NCI-H146 (cell line): ENCODE results near the gene ADAMTSL3.

Experiments used
- DNase-seq: peaks from one replicate; lab custom pipeline; 2025; lab: John Stamatoyannopoulos, UW

ADAMTSL3 gene, protein sequence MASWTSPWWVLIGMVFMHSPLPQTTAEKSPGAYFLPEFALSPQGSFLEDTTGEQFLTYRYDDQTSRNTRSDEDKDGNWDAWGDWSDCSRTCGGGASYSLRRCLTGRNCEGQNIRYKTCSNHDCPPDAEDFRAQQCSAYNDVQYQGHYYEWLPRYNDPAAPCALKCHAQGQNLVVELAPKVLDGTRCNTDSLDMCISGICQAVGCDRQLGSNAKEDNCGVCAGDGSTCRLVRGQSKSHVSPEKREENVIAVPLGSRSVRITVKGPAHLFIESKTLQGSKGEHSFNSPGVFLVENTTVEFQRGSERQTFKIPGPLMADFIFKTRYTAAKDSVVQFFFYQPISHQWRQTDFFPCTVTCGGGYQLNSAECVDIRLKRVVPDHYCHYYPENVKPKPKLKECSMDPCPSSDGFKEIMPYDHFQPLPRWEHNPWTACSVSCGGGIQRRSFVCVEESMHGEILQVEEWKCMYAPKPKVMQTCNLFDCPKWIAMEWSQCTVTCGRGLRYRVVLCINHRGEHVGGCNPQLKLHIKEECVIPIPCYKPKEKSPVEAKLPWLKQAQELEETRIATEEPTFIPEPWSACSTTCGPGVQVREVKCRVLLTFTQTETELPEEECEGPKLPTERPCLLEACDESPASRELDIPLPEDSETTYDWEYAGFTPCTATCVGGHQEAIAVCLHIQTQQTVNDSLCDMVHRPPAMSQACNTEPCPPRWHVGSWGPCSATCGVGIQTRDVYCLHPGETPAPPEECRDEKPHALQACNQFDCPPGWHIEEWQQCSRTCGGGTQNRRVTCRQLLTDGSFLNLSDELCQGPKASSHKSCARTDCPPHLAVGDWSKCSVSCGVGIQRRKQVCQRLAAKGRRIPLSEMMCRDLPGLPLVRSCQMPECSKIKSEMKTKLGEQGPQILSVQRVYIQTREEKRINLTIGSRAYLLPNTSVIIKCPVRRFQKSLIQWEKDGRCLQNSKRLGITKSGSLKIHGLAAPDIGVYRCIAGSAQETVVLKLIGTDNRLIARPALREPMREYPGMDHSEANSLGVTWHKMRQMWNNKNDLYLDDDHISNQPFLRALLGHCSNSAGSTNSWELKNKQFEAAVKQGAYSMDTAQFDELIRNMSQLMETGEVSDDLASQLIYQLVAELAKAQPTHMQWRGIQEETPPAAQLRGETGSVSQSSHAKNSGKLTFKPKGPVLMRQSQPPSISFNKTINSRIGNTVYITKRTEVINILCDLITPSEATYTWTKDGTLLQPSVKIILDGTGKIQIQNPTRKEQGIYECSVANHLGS (N-terminal part only)

DNA sequence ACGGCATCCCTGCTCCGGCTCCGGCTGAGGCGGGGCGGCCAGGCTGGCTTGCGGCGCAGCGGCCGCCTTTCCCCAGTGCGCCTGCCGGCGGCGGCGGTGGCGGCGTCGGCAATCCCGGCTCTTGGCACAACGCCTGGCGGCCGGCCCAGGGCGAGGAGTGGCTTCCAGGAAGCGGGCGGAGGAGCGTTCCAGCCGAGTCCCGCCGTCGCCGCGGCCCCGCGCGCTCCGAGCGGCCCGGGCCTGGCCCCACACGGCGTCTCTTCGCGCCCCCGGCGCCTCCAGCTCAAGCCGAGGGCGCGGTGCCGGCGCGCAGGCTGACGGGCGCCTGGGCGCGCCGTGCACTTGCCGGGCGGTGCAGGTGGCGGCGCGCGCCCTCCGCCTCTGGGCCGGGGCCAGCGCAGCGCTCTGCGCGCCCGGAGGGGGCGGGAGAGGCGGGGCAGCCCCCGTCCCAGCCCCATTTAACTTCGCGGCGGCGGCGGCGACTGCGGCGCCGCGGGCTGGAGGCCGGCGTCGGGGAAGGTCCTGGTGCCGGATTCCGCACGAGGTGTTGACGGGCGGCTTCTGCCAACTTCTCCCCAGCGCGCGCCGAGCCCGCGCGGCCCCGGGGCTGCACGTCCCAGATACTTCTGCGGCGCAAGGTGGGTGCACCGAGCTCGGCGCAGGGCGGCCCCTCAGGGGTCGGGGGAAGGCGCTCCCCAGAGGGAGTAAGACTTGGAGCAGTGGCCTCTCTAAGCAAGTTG is at the start of gene ADAMTSL3:
Gene ADAMTSL3, plus strand, starts transcription at position 485 of the 740 bp plus-strand sequence. CDS start 1,639 bp downstream, outside the sequence.
- DNase-seq, result no peak

DNA sequence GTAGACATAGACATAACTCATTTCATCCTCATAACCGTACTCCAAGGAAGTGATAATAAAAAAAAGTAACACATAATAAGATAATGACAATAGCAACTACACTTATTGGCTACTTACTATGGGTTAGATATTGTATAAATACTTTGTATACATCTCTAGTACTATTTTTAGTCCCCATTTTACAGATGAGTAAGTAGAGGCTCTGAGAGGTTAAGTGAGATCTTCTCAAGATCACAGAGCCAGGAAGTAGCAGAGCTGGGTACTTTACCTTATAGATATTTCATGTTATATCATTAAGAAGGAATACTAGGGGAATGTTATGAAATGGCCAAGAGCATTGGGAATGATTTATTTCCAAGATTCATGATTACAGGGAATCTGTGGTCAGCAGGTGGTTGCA is 49.4 kb upstream of the ADAMTSL3 start:
- DNase-seq, result no peak

DNA sequence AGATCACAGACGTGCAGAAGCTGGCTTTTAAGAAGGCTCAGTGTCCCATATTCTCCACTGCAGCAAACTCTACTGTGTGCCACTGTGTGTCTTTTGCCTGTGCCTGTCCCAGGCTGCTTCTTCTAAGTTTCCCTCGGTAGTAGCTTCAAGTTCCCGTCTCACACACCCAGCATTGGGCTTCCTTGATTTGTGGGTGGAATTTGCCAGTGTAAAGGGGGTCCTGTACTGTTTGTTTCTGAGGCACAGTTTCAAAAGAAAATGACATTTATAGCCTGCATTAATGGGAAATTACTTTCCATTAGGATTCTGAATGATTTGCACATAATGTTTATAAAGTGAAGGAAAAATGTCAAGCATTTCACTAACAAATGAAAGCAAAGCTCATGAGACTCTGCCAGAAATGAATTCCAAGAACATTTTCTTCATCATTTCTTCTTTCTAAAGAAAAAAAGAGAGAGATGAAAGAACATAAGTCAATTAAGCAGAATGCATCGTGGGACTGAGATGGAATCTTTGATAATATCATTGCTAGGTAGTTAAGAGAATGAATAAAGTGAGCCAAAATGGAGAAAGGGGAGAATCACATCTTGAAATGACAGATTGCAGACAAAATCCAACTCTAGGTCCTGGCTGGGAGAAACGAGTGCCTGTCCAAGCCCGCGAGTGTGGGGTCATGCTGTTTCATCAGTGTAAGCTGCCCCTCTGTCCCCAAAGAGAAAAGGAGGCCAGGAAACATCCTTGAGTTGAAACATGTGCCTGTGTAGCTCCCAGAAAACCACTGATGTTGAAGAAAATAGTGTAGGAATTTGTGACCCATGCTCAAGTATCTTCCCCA is 48.6 kb upstream of the ADAMTSL3 start:
- no peak for DNase-seq

DNA sequence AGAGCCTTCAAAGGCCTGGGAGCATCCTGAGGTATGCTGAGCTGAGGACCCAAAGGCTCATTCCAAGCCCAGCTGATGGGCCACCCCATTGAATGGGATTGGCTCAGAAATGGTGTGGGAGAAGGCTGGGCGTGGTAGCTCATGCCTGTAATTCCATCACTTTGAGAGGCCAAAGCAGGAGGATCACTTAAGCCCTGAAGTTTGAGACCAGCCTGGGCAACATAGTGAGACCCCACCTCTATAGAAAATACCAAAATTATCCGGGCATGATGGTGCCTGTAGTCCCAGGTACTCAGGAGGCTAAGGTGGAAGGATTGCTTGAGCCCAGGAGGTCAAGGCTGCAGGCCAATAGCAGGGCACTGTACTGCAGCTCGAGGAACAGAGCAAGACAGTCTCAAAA is 43.8 kb upstream of the ADAMTSL3 start:
- DNase-seq, result no peak

DNA sequence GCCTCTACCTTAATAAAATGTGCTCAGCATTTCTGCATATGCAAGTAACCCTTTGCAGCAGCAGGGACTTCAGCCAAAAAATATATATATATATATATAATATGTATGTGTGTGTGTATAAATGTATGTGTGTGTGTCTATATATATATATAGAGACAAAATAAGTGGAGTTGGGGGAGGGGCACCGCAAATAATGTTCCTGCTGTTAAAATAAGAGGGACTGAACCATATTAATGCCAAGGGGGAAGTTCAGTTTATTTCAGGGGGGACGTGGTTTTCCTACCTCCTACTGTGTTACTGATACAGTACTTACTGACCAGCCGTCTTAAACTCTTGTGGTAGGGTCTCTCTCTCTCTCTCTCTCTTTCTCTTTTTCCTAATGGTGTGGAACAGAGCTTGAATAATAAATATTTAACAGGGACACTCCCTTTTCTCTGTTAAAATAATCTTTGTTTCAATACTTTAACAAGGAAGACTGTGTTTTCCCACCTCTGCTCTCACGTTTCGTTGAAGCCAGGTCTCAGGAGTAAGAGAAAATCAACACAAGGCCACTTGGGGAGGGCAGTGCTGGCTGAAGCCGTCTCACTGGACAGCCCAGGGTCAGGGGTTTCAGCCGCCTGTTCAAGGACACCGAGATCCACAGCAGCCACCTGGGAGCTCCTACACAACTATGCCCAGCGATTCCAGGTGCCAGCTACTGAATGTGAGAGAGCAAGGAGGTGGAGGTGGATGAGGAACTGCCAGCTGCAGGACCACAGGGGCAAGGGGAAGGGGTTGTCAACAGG is 42.8 kb upstream of the ADAMTSL3 start:
- DNase-seq, result no peak

DNA sequence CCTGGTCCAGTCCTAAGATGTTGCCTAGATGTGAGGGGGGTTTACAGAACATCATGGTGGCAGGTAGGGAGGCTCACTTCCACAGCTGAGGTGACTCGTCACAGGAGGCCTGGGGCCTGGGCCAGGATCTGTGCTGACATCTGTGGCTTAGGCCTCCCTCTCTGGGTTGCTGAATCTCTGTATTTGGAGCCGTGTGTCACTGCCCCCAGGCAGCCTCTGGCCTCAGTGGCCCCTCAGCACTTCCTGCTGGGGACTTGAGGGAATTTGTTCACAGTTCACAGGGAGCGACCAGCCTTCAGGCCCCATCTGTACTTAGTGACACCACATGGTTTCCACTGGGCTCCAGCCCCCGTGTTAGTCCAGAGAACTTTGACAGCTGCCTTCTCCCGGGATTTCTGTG is 41.7 kb upstream of the ADAMTSL3 start:
- DNase-seq, result no peak

DNA sequence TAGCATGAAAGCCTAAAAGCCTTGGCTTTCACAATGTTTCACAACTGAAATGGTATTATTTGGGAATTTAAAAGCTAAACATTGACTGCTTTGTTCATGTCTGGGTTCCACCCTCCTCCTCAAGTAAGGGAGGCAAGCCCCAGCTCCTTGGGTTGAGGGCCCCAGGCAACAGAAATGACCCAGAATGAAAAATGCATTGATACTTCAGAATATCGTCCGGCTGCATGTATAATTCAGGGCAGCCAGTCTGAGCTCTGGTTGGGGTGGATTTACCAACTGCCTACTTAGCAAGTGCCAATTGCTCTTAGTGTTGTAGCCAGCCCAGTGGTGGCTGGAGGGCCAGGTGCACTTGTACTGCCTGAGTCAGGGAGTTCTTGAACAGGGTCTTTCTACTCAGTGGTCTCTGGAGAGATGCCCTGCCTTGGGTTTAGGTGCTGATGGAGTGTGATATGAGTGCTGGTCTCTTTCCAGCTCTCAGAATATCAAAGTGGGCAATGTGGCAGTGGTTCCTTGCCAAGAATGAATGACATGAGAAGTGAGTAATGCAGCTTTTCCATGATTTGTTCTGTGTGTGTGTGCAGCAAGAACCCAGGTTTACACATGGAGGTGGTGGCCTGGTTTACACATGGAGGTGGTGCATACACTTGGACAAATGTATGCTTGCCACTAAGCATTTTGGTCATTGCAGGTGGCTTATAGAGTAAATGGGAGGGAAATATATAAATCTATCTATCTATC is 40.9 kb upstream of the ADAMTSL3 start:
- DNase-seq, result no peak

DNA sequence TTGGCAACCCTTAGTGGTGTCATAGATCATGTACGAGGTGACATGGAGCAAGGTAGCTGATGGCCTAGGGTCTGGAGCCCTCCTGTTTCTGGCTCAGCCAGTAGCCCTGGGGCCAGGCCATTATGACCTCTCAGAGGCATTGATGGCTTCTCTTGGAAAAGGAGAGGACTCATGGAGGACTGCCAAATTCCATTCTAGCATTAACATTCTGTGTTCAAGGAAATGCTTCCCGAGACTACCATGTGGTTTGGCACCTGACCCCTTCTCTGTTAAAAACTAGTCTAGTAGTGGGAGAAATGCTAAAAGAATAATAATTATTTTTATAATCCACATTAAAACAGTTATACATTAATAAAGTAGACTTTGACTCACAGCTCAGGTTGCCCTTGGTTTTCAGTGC is 40.2 kb upstream of the ADAMTSL3 start:
- DNase-seq, result no peak

DNA sequence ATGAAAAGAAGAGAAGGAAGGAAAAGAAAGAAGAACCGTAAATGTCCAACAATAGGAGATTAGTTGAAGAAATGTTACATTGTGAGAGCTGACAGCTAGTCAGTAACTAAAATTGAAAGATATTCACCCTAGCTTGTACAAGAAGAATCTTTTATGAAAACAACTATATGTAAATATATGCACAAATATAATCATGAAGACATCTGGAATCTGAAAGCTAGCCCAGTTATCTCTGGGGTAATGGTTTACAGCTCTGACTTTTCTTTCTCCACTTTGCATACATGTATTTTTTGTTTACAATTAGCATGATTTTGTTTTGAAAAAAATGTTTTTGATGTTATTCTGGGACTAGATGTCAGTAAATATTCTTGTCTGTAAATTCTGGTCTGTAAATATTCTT is 37.1 kb upstream of the ADAMTSL3 start:
- no peak for DNase-seq

DNA sequence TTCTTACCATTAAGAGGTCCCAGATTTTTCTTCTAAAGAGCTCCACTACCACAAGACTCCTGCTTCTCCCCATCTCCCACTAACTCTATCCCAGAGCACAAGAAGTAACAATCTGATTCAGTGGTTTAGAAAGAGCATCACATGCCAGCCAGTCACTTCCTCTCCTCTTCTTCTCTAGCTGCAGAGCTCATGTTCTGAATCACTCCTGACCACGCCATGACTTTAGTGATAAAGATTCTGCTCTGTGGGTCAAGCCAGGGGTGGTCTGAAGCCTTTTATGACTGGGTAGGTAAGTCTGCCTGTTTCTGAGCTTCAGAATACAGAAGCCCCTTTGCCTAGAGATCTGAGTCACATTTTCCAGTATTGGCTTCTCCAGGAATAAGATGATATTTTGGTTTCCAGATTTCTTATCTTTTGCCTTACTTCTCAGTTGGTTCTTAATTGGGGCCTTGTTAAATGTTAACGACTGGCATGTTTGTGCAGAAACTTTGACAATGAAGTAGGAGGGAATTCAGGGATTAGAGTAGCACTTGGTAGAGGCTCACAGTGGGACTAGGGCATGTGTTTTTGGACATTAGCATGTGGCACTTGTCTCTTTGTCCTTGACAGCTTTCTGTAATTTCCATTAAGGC is 27.6 kb upstream of the ADAMTSL3 start:
- no peak for DNase-seq

DNA sequence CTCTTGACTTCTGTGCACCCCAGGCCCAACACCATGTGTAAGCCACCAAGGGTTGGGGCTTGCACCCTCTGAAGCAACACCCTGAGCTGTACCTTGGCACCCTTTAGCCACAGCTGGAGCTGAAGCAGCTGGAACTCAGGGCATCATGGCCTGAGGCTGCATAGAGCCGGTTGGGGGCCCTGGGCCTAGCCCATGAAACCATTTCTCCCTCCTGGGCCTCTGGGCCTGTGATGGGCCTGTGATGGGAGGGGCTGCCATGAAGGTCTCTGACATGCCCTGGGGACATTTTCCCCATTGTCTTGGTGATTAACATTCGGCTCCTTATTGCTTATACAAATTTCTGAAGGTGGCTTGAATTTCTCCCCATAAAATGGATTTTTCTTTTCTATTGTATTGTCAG is 22.4 kb upstream of the ADAMTSL3 start:
- no peak for DNase-seq

DNA sequence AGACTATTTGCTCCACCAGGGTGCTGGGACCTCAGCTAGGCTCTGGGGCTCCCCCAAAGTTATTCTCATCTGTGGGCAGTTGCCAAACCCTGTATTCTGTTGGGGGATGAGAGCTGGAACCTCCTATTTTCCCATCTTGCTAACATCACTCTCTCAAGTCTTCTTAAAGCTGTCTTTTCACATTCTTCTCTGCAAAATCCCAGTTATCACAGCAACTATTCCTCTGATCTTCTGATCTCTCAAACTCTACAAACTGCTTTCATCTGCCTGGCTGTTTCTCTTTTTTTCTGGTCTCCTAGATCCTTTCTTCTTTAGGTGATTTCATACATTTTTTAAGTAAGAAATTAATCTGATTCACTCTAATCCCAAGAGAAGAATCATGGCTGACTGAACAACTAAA is 10.7 kb upstream of the ADAMTSL3 start:
- no peak for DNase-seq

DNA sequence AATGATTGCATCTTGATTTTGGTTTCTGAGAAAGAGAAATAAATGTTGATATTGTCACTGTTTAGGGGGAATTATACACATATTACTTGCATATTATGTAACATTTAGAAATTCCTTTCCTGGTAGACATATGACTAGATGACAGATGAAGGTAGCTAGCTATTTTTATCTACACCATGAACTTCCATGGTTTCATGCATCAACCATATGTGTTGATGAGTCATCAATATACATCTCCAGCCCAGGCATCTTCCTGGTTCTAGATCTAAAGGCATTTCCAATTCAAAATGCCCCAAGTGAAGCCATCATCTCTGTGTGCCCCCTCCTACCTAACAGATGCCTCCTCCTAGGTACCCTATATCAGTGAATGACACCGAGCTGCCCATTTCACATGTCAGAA is 9.5 kb upstream of the ADAMTSL3 start:
- DNase-seq, result no peak

DNA sequence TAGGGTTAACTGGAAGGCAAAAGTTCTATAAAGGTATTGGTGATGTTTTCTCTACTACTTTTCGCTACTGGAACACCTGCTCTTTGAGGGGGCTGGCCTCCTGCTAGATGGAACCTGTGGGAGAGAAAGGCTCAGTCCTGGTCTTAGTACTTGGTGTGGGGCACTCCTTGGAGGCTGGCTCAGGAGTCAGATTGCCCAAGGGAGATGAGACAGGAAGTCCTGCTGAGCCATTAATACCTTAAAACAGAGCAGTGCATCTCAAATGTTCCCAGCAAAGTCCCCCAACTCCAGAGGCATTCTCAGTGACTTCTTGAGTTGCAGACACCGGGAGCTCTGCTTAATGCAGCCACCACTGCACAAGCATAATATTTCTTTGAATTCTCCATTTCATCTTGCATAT is 3.1 kb upstream of the ADAMTSL3 start:
- DNase-seq, result no peak

DNA sequence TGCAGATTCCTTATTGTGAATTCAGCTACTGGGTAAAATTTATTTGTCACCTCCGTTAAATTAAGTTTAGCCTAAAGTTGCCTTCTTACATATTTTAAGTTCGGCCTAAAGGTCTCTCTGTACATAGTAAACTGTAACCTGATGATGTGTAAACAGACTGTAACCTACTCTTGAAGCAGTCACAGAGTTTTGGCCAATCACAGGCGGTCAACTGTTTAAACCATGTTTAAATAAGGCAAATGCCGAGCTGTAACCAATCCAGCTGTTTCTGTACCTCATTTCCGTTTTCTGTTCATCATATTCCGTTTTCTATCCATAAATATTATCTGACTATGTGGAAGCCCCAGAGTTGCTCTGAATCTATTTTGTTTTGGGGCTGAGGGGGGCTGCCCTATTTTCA is 2.4 kb upstream of the ADAMTSL3 start:
- DNase-seq, result no peak

DNA sequence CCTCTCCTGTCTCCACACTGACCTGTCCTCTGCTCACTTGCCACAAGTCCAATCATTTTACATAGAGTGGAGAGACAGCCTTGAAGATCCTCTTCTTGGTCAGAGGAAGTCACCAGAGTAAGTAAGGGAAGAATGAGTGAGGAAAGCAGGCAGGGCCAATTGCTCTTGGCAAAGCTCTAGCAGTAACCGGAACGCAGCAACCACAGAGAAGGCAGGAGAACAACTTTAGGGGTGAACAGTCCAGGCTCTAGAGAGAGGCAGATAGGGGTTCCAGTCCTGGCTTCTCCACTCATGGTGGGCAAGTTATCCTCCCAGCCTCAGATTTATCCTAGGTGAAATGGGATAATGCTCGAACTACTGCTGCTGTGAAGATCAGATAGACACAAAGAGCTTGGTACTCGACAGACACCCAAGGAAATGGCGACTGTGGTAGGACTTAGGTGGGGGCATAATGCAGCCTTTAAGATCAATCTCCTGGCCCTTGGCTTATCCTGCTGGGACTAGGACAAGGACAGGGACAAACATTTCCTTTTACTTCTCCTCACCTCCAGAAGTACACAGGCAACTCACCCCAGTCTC is 1.2 kb upstream of the ADAMTSL3 start:
- DNase-seq, result no peak

DNA sequence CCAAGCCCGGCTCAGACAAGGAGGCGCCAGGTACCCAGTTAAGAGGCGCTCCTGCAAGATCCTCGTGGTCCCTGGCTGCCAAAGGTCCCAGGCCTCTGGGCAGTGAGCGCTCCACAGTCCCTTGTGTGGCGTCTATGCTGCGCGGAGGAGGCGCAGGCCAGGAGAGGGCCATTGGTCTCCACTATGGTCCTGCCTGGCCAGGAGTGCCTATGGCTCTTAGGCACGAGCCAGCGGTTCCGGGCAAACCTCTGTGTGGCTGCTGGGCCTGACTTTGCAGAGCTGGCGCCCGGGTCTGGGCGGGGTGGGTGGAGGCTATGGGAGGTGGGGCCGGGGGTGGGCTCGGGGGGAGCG is 660 bp upstream of the ADAMTSL3 start:
- no peak for DNase-seq
